ENCODE data around the gene FMO5. TPM values are rescaled to one million over a fixed set of nuclear protein-coding genes. Genes with fewer than 3 reads are reported as not detected.

The FMO5 gene
- total and polyA plus RNA-seq, 2 of the 13 experiments (the other 11 are each of a cell fraction or from before 2014, with no cell fraction given): 48.2 to 149 TPM

- TF ChIP-seq ZNF800 (CRISPR knock-in tag; IDR thresholded peaks at IDR 0.05) (peak; percentile 69; the same call in 1 of the 2 replicates), EP300 (IDR thresholded peaks at IDR 0.05; ENCODE audit: low read depth in 2 of 2, low read length in 2 of 2) (0 out of 4 replicates have a peak, but pooled peaks of 1 of the 2 experiments have one; percentile 33), EP300 (CRISPR knock-in tag; IDR thresholded peaks at IDR 0.05; ENCODE audit: borderline replicate concordance) (no peak; the same call in 1 of the 2 replicates), ZNF484 (CRISPR knock-in tag; IDR thresholded peaks at IDR 0.05; ENCODE audit: borderline replicate concordance, low read depth) (no peak), SNAPC2 (CRISPR knock-in tag; IDR thresholded peaks at IDR 0.05) (peak; percentile 80), SALL2 (CRISPR knock-in tag; IDR thresholded peaks at IDR 0.05) (peak; percentile 72), ZSCAN22 (CRISPR knock-in tag; IDR thresholded peaks at IDR 0.05) (no peak), ZHX2 (IDR thresholded peaks at IDR 0.05; ENCODE audit: low read depth) (no peak), ZHX2 (CRISPR knock-in tag; IDR thresholded peaks at IDR 0.05; ENCODE audit: borderline replicate concordance) (0 out of 2 replicates have a peak, but pooled peaks have one; percentile 49), MYPOP (CRISPR knock-in tag; IDR thresholded peaks at IDR 0.05) (peak; percentile 95), AGO1 (IDR thresholded peaks at IDR 0.05; ENCODE audit: low read depth, low read length, poor library complexity, severe bottlenecking) (peak; percentile 36), IRF9 (CRISPR knock-in tag; IDR thresholded peaks at IDR 0.05; ENCODE audit: borderline replicate concordance) (peak; percentile 66; the same call in 1 of the 2 replicates), PRMT3 (CRISPR knock-in tag; IDR thresholded peaks at IDR 0.05; ENCODE audit: borderline replicate concordance, low read depth) (no peak)
- TF ChIP-seq, protein P1, sequence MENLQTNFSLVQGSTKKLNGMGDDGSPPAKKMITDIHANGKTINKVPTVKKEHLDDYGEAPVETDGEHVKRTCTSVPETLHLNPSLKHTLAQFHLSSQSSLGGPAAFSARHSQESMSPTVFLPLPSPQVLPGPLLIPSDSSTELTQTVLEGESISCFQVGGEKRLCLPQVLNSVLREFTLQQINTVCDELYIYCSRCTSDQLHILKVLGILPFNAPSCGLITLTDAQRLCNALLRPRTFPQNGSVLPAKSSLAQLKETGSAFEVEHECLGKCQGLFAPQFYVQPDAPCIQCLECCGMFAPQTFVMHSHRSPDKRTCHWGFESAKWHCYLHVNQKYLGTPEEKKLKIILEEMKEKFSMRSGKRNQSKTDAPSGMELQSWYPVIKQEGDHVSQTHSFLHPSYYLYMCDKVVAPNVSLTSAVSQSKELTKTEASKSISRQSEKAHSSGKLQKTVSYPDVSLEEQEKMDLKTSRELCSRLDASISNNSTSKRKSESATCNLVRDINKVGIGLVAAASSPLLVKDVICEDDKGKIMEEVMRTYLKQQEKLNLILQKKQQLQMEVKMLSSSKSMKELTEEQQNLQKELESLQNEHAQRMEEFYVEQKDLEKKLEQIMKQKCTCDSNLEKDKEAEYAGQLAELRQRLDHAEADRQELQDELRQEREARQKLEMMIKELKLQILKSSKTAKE (CRISPR knock-in tag; IDR thresholded peaks at IDR 0.05; ENCODE audit: borderline replicate concordance): peak; percentile 65; the same call in 1 of the 2 replicates
Observed at GRCh38 chr1:147242449-147243227, 17.5 kb upstream of the FMO5 start, which contains the start of gene CHD1L (continued).

Measured in HepG2 (cell line).